Measurements from ENCODE around the gene KRTAP4-16. TPM values are rescaled to one million over a fixed set of nuclear protein-coding genes. Genes with fewer than 3 reads are reported as not detected.
"Not testable (repeated sequence)": the region's sequence is repeated elsewhere in the genome, so short reads cannot be mapped to it uniquely, and the experiment has no call there.

KRTAP4-16 gene
- total and polyA plus RNA-seq, 7 experiments from 2014 or later, result not detected

DNA sequence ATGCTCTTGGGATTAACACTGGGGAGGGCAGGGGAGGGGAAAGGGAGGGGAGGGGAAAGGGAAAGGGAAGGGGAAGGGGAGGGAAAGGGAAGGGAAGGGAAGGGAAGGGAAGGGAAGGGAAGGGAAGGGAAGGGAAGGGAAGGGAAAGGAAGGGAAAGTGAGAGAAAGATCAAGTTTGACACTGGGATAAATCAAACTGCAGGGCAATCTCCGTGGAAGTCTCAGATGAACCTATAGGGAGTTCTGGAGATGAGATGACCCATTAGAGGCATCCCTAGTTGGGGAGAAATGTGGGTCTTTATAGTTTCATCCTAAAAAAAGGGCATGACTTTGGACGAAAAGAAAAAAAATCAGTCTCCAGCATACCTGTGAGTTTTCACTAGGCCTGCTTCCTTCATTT, 19.7 kb upstream of the KRTAP4-16 start:
- DNase-seq (no peak), ATAC-seq (no peak)
- Mint-ChIP-seq H3K4me3 (peak overlapping the region in 1 of 10 donors; percentile 16), H3K27me3 (peaks cover 0 to 12% (median 0%) of the 10 kb centered on the region in 5 donors), H3K36me3 (peaks cover 0 to 4% (median 0%) of the 10 kb centered on the region in 5 donors), H3K9me3 (peaks cover 0 to 13% (median 0%) of the 10 kb centered on the region in 11 donors), H3K27ac (peak overlapping the region in 2 of 9 donors; percentile 28 to 45), H3K4me1 (peaks cover 4 to 84% (median 70%) of the 10 kb centered on the region in 7 donors)
- no peak overlapping the region for H3K4me3 ChIP-seq (ENCODE audit: low read length)
- H3K27ac ChIP-seq (ENCODE audit: low read depth, low read length), result no peak overlapping the region
- no peaks in the 10 kb centered on the region for H3K36me3 ChIP-seq (ENCODE audit: control insufficient read depth in 2 of 3, insufficient read depth in 3 of 3, low read length in 3 of 3)
- intact Hi-C loops (cut with micrococcal nuclease), result loop anchor here in 1 of 2 donors (5.0 kb wide), 1 partner anchor 546 kb away; no protein-coding TSS in a partner anchor
- H3K9me3 ChIP-seq (ENCODE audit: control insufficient read depth in 2 of 3, low read length in 3 of 3), result no peaks in the 10 kb centered on the region
- ChIA-PET POLR2A (interaction anchor here (1.1 kb wide), 1 partner anchor 200 kb away, joined by 3 read pairs; no protein-coding TSS in a partner anchor), CTCF (no interaction called here)
- peaks cover 26 to 43% of the 10 kb centered on the region in 2 donors for H3K4me1 ChIP-seq (ENCODE audit: control insufficient read depth in 2 of 2, insufficient read depth in 2 of 2, low read length in 2 of 2)
- H3K27me3 ChIP-seq (ENCODE audit: control insufficient read depth in 2 of 2, insufficient read depth in 2 of 2, low read length in 2 of 2), result no peaks in the 10 kb centered on the region

- H3K4me1 ChIP-seq (ENCODE audit: control insufficient read depth in 2 of 2, insufficient read depth in 2 of 2, low read length in 2 of 2), result peaks cover 18 to 27% of the 10 kb centered on the region in 2 donors
- intact Hi-C loops (cut with micrococcal nuclease), result loop anchor here in 1 of 2 donors (1.0 to 5.0 kb wide), 3 partner anchors 188 to 547 kb away; no protein-coding TSS in a partner anchor
- POLR2A ChIA-PET, result interaction anchor here (0.7 to 1.2 kb wide), 2 partner anchors 187 to 188 kb away, joined by 3 to 4 read pairs; no protein-coding TSS in a partner anchor
- peak overlapping the region in 8 of 10 donors; percentile 34 to 83 (median 64) for H3K4me3 Mint-ChIP-seq
- H3K4me1 Mint-ChIP-seq, result peaks cover 4 to 72% (median 55%) of the 10 kb centered on the region in 7 donors
- H3K36me3 Mint-ChIP-seq; H3K9me3 ChIP-seq (ENCODE audit: control insufficient read depth in 2 of 3, low read length in 3 of 3); H3K9me3 Mint-ChIP-seq; H3K27ac ChIP-seq (ENCODE audit: low read depth, low read length); H3K36me3 ChIP-seq (ENCODE audit: control insufficient read depth in 2 of 3, insufficient read depth in 3 of 3, low read length in 3 of 3); H3K27me3 ChIP-seq (ENCODE audit: control insufficient read depth in 2 of 2, insufficient read depth in 2 of 2, low read length in 2 of 2); H3K4me3 ChIP-seq (ENCODE audit: low read length): not testable (repeated sequence)
- ATAC-seq (peak; percentile 78), DNase-seq (peak in 5 of 9 donors; percentile 38 to 63 (median 52))
- CTCF ChIA-PET, result interaction anchor here (1.0 to 1.6 kb wide), 3 partner anchors 189 to 587 kb away, joined by 3 to 6 read pairs (median 3); partner anchors contain the start of gene KRTAP16-1
- H3K27ac Mint-ChIP-seq, result peak overlapping the region in 7 of 9 donors; percentile 76 to 95 (median 87)
- H3K27me3 Mint-ChIP-seq, result peaks cover 0 to 19% (median 0%) of the 10 kb centered on the region in 5 donors
These were observed 18.0 kb upstream of the KRTAP4-16 start for GRCh38 chr17:41119696-41120690.

DNA sequence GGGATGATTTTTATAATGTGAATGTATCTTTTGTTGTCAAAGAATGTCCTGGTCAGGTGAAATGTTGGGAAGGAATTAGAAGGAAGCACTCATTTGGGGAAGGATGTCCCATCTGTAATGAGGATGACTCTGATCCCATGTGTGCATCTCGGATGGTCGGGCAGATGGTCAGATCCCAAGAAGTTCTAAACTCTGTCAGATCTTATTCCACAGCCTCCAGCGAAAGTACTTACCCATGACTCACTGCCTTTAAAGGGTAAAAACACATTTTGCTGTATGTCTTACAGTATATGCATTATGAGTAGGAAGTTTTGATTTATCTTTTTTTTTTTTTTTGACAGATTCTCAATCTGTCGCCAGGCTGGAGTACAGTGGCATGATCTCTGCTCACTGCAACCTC, 16.7 kb upstream of the KRTAP4-16 start:
- Histone ChIP-seq H3K27me3 (ENCODE audit: control insufficient read depth in 2 of 2, insufficient read depth in 2 of 2, low read length in 2 of 2) (no peaks in the 10 kb centered on the region), H3K27ac (ENCODE audit: low read depth, low read length) (no peak overlapping the region), H3K9me3 (ENCODE audit: control insufficient read depth in 2 of 3, low read length in 3 of 3) (no peaks in the 10 kb centered on the region), H3K4me3 (ENCODE audit: low read length) (no peak overlapping the region), H3K36me3 (ENCODE audit: control insufficient read depth in 2 of 3, insufficient read depth in 3 of 3, low read length in 3 of 3) (no peaks in the 10 kb centered on the region), H3K4me1 (ENCODE audit: control insufficient read depth in 2 of 2, insufficient read depth in 2 of 2, low read length in 2 of 2) (peaks cover 5 to 17% of the 10 kb centered on the region in 2 donors)
- Mint-ChIP-seq H3K27ac (peak overlapping the region in 3 of 9 donors; percentile 12 to 53 (median 43)), H3K27me3 (peaks cover 0 to 19% (median 0%) of the 10 kb centered on the region in 5 donors), H3K4me3 (no peak overlapping the region), H3K36me3 (peaks cover 0 to 4% (median 0%) of the 10 kb centered on the region in 5 donors), H3K9me3 (peaks cover 0 to 8% (median 0%) of the 10 kb centered on the region in 11 donors), H3K4me1 (peaks cover 4 to 60% (median 45%) of the 10 kb centered on the region in 7 donors)
- ChIA-PET POLR2A (interaction anchor here (0.6 kb wide), 1 partner anchor 8 kb away, joined by 4 read pairs; no protein-coding TSS in a partner anchor), CTCF (no interaction called here)
- intact Hi-C loops (cut with micrococcal nuclease), result no loop called here
- DNase-seq (no peak), ATAC-seq (no peak)

GRCh38 chr17:41117846-41118386, 15.9 kb upstream of the KRTAP4-16 start, which contains the start of gene KRTAP4-11:
Gene KRTAP4-11 (minus strand): TSS chr17:41118373. CDS start chr17:41118315, 58 bp downstream.
- H3K36me3 ChIP-seq (ENCODE audit: control insufficient read depth in 2 of 3, insufficient read depth in 3 of 3, low read length in 3 of 3); ATAC-seq; H3K9me3 Mint-ChIP-seq; H3K27me3 ChIP-seq (ENCODE audit: control insufficient read depth in 2 of 2, insufficient read depth in 2 of 2, low read length in 2 of 2); H3K27ac ChIP-seq (ENCODE audit: low read depth, low read length); CTCF ChIA-PET; DNase-seq; H3K9me3 ChIP-seq (ENCODE audit: control insufficient read depth in 2 of 3, low read length in 3 of 3); H3K4me3 ChIP-seq (ENCODE audit: low read length); H3K4me1 ChIP-seq (ENCODE audit: control insufficient read depth in 2 of 2, insufficient read depth in 2 of 2, low read length in 2 of 2); POLR2A ChIA-PET; H3K36me3 Mint-ChIP-seq; intact Hi-C loops (cut with micrococcal nuclease): not testable (repeated sequence)
- peaks cover 4 to 53% (median 38%) of the 10 kb centered on the region in 7 donors for H3K4me1 Mint-ChIP-seq
- peaks cover 0 to 17% (median 0%) of the 10 kb centered on the region in 5 donors for H3K27me3 Mint-ChIP-seq
- H3K4me3 Mint-ChIP-seq, result peak within 1 kb of the TSS in 1 of 10 donors; percentile 29
- peak within 1 kb of the TSS in 7 of 9 donors; percentile 25 to 92 (median 55) for H3K27ac Mint-ChIP-seq

DNA sequence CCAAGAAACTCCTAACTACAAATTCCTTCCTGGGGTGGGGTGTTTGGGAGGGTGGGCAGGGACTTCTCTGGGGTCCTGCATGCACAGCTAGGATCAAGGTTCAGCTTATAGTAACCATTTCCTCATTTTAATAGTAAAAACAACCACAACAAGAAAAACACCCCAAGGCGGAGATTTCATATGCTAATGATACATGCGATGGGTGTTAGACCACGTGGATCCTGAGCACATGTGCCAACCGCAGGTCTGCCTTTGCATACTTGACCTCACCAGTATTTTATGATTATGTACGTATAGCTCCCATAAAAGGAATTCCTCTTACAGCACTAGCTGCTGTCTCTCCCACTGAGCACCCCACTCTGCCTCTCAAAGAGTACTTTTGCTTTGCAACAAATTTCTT, 14.3 kb upstream of the KRTAP4-16 start:
- H3K27me3 Mint-ChIP-seq, result peaks cover 0 to 15% (median 0%) of the 10 kb centered on the region in 5 donors
- H3K4me1 Mint-ChIP-seq, result peaks cover 4 to 40% (median 29%) of the 10 kb centered on the region in 7 donors

More for the DNA sequence above, 14.3 kb upstream of the KRTAP4-16 start:
- Mint-ChIP-seq H3K4me3 (no peak overlapping the region), H3K27ac (no peak overlapping the region), H3K9me3 (peaks cover 0 to 17% (median 1%) of the 10 kb centered on the region in 11 donors), H3K36me3 (peaks cover 0 to 6% (median 2%) of the 10 kb centered on the region in 5 donors)
- Histone ChIP-seq H3K9me3 (ENCODE audit: control insufficient read depth in 2 of 3, low read length in 3 of 3) (no peaks in the 10 kb centered on the region), H3K36me3 (ENCODE audit: control insufficient read depth in 2 of 3, insufficient read depth in 3 of 3, low read length in 3 of 3) (no peaks in the 10 kb centered on the region), H3K27ac (ENCODE audit: low read depth, low read length) (no peak overlapping the region), H3K4me1 (ENCODE audit: control insufficient read depth in 2 of 2, insufficient read depth in 2 of 2, low read length in 2 of 2) (peaks cover 5 to 7% of the 10 kb centered on the region in 2 donors), H3K27me3 (ENCODE audit: control insufficient read depth in 2 of 2, insufficient read depth in 2 of 2, low read length in 2 of 2) (no peaks in the 10 kb centered on the region), H3K4me3 (ENCODE audit: low read length) (no peak overlapping the region)
- intact Hi-C loops (cut with micrococcal nuclease), result no loop called here
- no peak for DNase-seq
- ChIA-PET CTCF (no interaction called here), POLR2A (no interaction called here)
- ATAC-seq, result peak; percentile 36

Measured in naive thymus-derived CD4-positive, alpha-beta T cell (primary cell).